PC-3 (cell line): ENCODE results near the gene ZNF710. TPM values are rescaled to one million over a fixed set of nuclear protein-coding genes. Genes with fewer than 3 reads are reported as not detected.

Experiments used
- ATAC-seq: fragments of 200-7000 bp; cut with Tn5 transposase; 2 replicates; pipeline ENCODE4 v1.9.1; 2020; ENCODE audit warnings: mild to moderate bottlenecking, moderate library complexity
- BruUV-seq: library from RNA; stranded (reverse); fragments of 400-500 nt; replicated peaks from 2 replicates; lab custom pipeline; 2021; lab: Mats Ljungman, UMichigan
- CTCF ChIA-PET: fragments of 300-600 bp; sonication (Branson Sonifier 250); formaldehyde crosslinking; loops from one replicate; lab custom pipeline; 2022; ENCODE audit warnings: antibody characterized with exemption; lab: Charles Lee
- POLR2A ChIA-PET: fragments of 300-600 bp; sonication (Branson Sonifier 250); formaldehyde crosslinking; loops from one replicate; lab custom pipeline; 2022; ENCODE audit warnings: antibody characterized with exemption; ENCODE audit not compliant: unreplicated experiment; lab: Charles Lee
- DNase-seq: peaks from one replicate; pipeline ENCODE4 v3.0.0-alpha.2; 2015
- H2AFZ ChIP-seq: fragments of 300-600 bp; sonication (generic); 2 replicates; pipeline ENCODE4 v1.6.0; 2016; ENCODE audit warnings: antibody characterized with exemption, low read length
- H3F3A ChIP-seq: fragments of 300-600 bp; sonication (generic); one replicate; pipeline ENCODE4 v1.6.0; 2017; ENCODE audit warnings: antibody characterized with exemption, low read length, control low read depth, mild to moderate bottlenecking; ENCODE audit not compliant: unreplicated experiment
- H3K27ac ChIP-seq: fragments of 300-600 bp; sonication (generic); 2 replicates; pipeline ENCODE4 v1.5.1; 2016; ENCODE audit warnings: mild to moderate bottlenecking, low read length
- H3K27me3 ChIP-seq: fragments of 300-600 bp; sonication (generic); 2 replicates; pipeline ENCODE4 v1.6.1; 2016; ENCODE audit warnings: low read length, mixed read lengths
- H3K36me3 ChIP-seq: fragments of 300-600 bp; sonication (generic); 2 replicates; pipeline ENCODE4 v1.6.1; 2016; ENCODE audit warnings: low read depth, mixed run types, low read length, mixed read lengths
- H3K4me1 ChIP-seq: fragments of 300-600 bp; sonication (generic); 2 replicates; pipeline ENCODE4 v1.5.1; 2016; ENCODE audit warnings: low read length; ENCODE audit not compliant: insufficient read depth
- H3K4me2 ChIP-seq: fragments of 300-600 bp; sonication (generic); 2 replicates; pipeline ENCODE4 v1.6.0; 2016; ENCODE audit warnings: low read length
- H3K4me3 ChIP-seq: fragments of 300-600 bp; sonication (generic); 2 replicates; pipeline ENCODE4 v1.5.1; 2016; ENCODE audit warnings: mild to moderate bottlenecking, low read length, mixed read lengths
- H3K79me2 ChIP-seq: fragments of 300-600 bp; sonication (generic); 2 replicates; pipeline ENCODE4 v1.6.1; 2017; ENCODE audit warnings: low read length, mixed read lengths
- H3K9ac ChIP-seq: fragments of 300-600 bp; sonication (generic); 2 replicates; pipeline ENCODE4 v1.6.0; 2016; ENCODE audit warnings: mild to moderate bottlenecking, low read length
- H3K9me2 ChIP-seq: fragments of 300-600 bp; sonication (generic); replicated peaks from 2 replicates; pipeline ENCODE4 v1.6.1; 2016; ENCODE audit warnings: mixed run types, low read length, mixed read lengths
- H3K9me3 ChIP-seq: fragments of 300-600 bp; sonication (generic); 2 replicates; pipeline ENCODE4 v1.6.1; 2016; ENCODE audit warnings: low read length, mixed read lengths
- H4K20me1 ChIP-seq: fragments of 300-600 bp; sonication (generic); 2 replicates; pipeline ENCODE4 v1.6.1; 2016; ENCODE audit warnings: low read length, mixed read lengths
- EZH2 ChIP-seq: fragments of 300-600 bp; sonication (generic); IDR thresholded peaks from one replicate; pipeline ENCODE4 v1.6.1; 2017; ENCODE audit warnings: antibody characterized with exemption, mild to moderate bottlenecking, low read length; ENCODE audit not compliant: unreplicated experiment
- EZH2phosphoT487 ChIP-seq: fragments of 300-600 bp; sonication (generic); IDR thresholded peaks from 2 replicates; pipeline ENCODE4 v1.6.1; 2018; ENCODE audit warnings: mild to moderate bottlenecking, antibody characterized with exemption, low read length, borderline replicate concordance
- intact Hi-C: fragments of 100-400 bp; cut with micrococcal nuclease; formaldehyde crosslinking; loops from 2 replicates; pipeline ENCODE4 v1.9.0; 2023
- total RNA-seq: library from RNA; depleted of rRNA; stranded (reverse); fragments of >200 nt; gene quantifications from 2 replicates; pipeline ENCODE4 v1.2.3, GENCODE V29; 2014
- TF ChIP-seq, protein P1 (sequence below): fragments of 300-600 bp; sonication (generic); conservative IDR thresholded peaks from 2 replicates; pipeline ENCODE4 v1.5.1; 2017; ENCODE audit warnings: antibody characterized with exemption, low read depth, mild to moderate bottlenecking, low read length

Gene ZNF710
- total RNA-seq, 1 experiment from 2014 or later = 12.9 TPM

DNA sequence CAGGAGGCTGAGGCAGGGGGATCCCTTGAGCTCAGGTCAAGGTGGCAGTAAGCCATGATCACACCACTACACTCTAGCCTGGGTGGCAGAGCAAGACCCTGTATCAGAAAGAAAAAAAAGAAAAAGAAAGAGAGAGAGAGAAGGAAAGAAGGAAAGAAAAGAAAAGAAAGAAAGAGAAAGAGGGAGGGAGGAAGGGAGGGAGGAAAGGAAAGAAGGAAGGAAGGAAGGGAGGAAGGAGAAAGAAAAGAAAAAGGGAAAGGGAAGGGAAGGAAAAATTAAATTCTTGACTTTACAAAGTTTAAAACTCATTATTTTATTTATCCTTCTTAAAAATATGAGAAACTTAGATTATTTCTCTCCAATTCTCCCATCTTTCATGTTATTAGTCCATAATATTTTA is 118.2 kb downstream of the ZNF710 start:
- ATAC-seq (no peak), DNase-seq (no peak)
- Histone ChIP-seq H3K79me2 (no peaks in the 10 kb centered on the region), H3K4me3 (no peak overlapping the region), H3K27ac (no peak overlapping the region), H3K9me3 (0 out of 2 replicates have a peak, but pooled peaks cover 4% of the 10 kb centered on the region), H3K4me2 (no peak overlapping the region), H3K9me2 (no peaks in the 10 kb centered on the region), H3K27me3 (no peaks in the 10 kb centered on the region), H4K20me1 (no peaks in the 10 kb centered on the region), H2AFZ (no peak overlapping the region), H3K4me1 (no peaks in the 10 kb centered on the region), H3K9ac (no peak overlapping the region), H3K36me3 (no peaks in the 10 kb centered on the region), H3F3A (no peaks in the 10 kb centered on the region)
- BruUV-seq = no TSS peak
- TF ChIP-seq, protein P1, sequence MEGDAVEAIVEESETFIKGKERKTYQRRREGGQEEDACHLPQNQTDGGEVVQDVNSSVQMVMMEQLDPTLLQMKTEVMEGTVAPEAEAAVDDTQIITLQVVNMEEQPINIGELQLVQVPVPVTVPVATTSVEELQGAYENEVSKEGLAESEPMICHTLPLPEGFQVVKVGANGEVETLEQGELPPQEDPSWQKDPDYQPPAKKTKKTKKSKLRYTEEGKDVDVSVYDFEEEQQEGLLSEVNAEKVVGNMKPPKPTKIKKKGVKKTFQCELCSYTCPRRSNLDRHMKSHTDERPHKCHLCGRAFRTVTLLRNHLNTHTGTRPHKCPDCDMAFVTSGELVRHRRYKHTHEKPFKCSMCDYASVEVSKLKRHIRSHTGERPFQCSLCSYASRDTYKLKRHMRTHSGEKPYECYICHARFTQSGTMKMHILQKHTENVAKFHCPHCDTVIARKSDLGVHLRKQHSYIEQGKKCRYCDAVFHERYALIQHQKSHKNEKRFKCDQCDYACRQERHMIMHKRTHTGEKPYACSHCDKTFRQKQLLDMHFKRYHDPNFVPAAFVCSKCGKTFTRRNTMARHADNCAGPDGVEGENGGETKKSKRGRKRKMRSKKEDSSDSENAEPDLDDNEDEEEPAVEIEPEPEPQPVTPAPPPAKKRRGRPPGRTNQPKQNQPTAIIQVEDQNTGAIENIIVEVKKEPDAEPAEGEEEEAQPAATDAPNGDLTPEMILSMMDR = no peak
- TF ChIP-seq EZH2phosphoT487 (no peak), EZH2 (no peak)
- ChIA-PET CTCF (no interaction called here), POLR2A (no interaction called here)
- intact Hi-C loops = no loop called here

DNA sequence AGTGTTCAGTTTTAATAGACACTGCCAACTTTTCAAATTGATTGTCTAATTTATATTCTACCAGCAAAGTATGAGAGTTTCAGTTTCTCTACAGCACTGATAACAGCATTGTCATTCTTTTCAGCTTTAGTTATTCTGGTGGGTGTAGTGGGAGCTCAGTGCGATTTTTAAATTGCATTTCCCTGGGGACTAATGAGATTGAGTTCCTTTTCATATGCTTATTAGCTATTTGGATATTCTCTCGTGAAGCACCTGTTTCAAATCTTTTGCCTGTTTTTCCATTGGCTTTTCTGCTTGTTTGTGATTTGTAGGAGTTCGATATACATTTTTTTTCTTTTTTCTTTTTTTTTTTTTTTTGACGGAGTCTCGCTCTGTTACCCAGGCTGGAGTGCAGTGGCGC is 120.0 kb downstream of the ZNF710 start:
- no peaks in the 10 kb centered on the region for H3K79me2 ChIP-seq
- no peak for DNase-seq
- H3F3A ChIP-seq = no peaks in the 10 kb centered on the region
- CTCF ChIA-PET = interaction anchor here (0.6 kb wide), 1 partner anchor 120 kb away, joined by 3 read pairs; no protein-coding TSS in a partner anchor
- H3K4me1 ChIP-seq = no peaks in the 10 kb centered on the region
- H3K27ac ChIP-seq = no peak overlapping the region
- H3K9ac ChIP-seq = no peak overlapping the region
- no peaks in the 10 kb centered on the region for H3K27me3 ChIP-seq
- no peak overlapping the region for H3K4me2 ChIP-seq
- no peak overlapping the region for H3K4me3 ChIP-seq
- POLR2A ChIA-PET = no interaction called here
- no TSS peak for BruUV-seq
- TF ChIP-seq EZH2phosphoT487 = no peak
- TF ChIP-seq, protein P1 = no peak
- TF ChIP-seq EZH2 = no peak
- H3K36me3 ChIP-seq = no peaks in the 10 kb centered on the region
- intact Hi-C loops = no loop called here
- ATAC-seq = no peak
- H3K9me3 ChIP-seq = no peaks in the 10 kb centered on the region
- no peaks in the 10 kb centered on the region for H4K20me1 ChIP-seq
- no peaks in the 10 kb centered on the region for H3K9me2 ChIP-seq
- no peak overlapping the region for H2AFZ ChIP-seq

DNA sequence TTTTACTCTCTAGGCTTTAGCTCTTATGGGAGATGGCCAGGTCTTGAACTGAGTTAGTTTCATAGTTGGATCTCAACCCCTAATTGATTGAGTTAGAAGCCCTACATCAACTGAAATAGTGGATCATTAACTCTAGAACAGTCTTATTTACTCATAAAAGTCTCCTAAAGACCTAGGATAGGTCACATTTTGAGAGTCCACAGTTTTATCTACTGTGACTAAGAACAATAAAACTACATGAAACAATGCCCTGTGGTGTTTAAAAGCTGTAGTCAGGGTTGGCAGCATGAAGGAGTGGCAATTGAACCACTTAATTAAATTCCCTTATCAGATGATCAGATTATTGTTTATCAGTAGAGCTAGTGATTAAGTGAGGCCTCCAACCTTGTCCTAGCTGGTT is 123.4 kb downstream of the ZNF710 start:
- no peaks in the 10 kb centered on the region for H3K9me2 ChIP-seq
- BruUV-seq = no TSS peak
- peak; percentile 37; the same call in 1 of the 2 replicates for ATAC-seq
- no peaks in the 10 kb centered on the region for H3F3A ChIP-seq
- intact Hi-C loops = no loop called here
- ChIA-PET CTCF (interaction anchor here (0.5 kb wide), 1 partner anchor 28 kb away, joined by 4 read pairs; no protein-coding TSS in a partner anchor), POLR2A (no interaction called here)
- H2AFZ ChIP-seq = no peak overlapping the region
- no peak overlapping the region for H3K27ac ChIP-seq
- no peak overlapping the region for H3K4me3 ChIP-seq
- no peaks in the 10 kb centered on the region for H3K27me3 ChIP-seq
- DNase-seq = no peak
- no peaks in the 10 kb centered on the region for H3K36me3 ChIP-seq
- no peaks in the 10 kb centered on the region for H3K9me3 ChIP-seq
- H3K9ac ChIP-seq = no peak overlapping the region
- no peak overlapping the region for H3K4me2 ChIP-seq
- TF ChIP-seq EZH2phosphoT487 (no peak), EZH2 (no peak)
- TF ChIP-seq, protein P1 = no peak
- H3K4me1 ChIP-seq = no peaks in the 10 kb centered on the region
- no peaks in the 10 kb centered on the region for H3K79me2 ChIP-seq
- H4K20me1 ChIP-seq = no peaks in the 10 kb centered on the region
